ENCODE data around the gene CCNC.
"Not testable (repeated sequence)": the region's sequence is repeated elsewhere in the genome, so short reads cannot be mapped to it uniquely, and the experiment has no call there.

Gene CCNC

GRCh38 chr6:99602520-99603420 lies 34.3 kb upstream of the CCNC start:
- DNase-seq, result no peak

DNA sequence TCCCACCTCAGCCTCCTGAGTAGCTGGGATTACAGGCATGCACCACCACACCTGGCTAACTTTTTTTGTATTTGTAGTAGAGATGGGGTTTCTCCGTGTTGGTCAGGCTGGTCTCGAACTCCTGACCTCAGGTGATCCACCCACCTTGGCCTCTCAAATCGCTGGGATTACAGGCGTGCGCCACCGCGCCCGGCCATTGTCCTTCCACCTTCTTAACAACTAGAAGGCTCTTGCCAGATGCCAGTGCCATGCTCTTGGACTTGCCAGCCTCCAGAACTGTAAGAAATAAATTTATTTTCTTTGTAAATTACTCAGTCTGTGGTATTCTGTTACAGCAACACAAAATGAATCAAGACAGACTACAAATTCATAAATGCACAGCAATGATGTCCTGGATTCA lies 26.2 kb upstream of the CCNC start:
- not testable (repeated sequence) for DNase-seq

GRCh38 chr6:99592900-99593299 lies 24.4 kb upstream of the CCNC start:
- DNase-seq, result no peak

DNA sequence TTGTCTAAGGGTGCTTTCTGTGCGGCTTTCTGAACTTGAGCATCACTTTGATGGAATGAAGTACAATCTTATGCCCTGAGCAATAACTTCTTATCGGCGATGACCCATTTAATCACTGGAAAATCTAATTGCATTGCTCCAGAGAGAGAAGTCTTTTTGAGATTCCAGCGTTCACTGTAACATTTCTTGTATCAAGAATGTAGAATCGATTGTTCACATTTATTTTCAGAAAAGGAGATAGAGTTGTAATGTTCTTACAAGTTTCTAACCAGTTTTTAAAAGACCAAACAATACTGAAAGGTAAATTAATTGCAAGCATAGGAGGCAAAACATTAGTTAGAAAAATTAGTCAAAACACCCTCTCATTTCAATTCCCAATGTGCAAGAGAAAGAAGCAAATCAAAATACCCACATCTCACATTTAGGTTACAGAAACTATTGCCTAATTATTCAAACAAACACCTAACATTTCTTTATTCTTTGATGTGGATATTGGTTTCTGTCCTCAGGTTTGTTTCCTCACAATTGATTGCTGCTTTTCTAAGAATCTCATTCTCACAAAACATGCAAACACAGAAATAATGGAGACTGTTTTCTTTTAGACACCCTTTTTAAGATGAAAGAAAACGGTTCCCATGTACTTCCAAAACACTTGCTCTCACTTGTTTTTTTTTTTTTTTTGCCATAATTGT lies 23.4 kb upstream of the CCNC start:
- no peak for DNase-seq

DNA sequence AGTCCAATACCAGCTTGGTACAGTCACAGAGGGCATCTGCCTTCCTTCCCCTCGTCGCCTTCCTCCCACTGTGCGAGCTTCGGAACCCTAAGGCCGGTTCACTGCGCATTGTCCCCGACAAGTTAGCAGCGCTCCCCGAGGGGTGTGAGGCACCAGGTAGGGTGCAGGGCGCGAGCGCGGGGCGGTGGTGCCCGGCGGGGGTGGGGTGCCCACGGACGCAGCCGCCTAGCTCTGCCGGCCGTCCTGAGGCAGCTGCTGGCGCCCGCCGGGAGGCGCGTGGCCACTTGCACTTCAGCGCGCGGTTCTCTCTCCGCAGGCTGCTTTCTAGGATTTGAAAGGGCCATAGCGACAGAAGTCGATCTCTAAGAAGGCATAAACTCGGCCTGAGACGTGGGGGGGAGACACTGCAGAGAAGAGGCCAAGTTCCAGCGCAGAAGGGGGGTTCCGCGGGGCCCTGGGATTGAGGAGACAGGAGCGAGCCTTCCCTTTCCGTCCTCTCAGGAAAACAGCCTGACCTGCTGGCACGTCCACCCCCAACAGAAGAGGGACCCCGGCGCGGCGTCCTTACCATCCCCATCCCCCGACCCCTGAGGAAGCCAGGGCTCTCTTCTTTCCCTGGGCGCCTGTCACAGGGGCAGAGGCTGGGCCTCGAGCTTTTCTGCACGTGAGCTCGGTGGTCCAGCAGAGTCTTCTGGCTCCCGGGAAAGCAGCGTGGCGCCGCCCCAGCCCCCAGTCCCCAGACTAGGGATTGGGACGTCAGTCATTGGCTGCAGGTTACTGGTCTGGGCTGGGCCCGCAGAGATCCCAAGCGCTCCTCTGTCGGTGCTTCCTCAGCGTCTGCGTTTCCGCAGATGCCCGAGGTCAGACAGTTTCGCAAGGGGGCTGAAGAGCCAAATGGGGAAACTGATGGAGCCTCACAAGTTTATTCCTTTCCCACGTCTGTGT lies 22.5 kb upstream of the CCNC start:
- DNase-seq, result no peak

- DNase-seq, result no peak
These were observed 21.5 kb upstream of the CCNC start for GRCh38 chr6:99589907-99590493.

GRCh38 chr6:99589290-99589672 lies 20.8 kb upstream of the CCNC start:
- no peak for DNase-seq

GRCh38 chr6:99588618-99589289 lies 20.3 kb upstream of the CCNC start:
- DNase-seq, result peak; percentile 63 to 64

- no peak for DNase-seq
These were observed 19.3 kb upstream of the CCNC start for GRCh38 chr6:99587792-99588191.

DNA sequence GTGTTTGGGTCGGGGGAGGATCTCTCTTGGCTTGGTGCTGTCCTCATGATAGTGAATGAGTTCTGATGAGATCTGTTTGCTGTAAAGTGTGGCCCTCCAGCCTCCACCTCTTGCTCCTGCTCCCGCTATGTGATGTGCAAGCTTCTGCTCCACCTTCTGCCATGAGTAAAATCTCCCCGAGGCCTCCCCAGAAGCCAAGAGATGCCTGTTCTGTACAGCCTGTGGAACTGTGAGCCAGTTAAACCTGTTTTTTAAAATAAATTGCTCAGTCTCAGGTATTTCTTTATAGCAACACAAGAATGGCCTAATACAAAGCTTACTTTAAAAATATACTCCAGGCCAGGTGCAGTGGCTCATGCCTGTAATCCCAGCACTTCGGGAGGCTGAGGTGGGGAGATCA lies 11.3 kb upstream of the CCNC start:
- no peak for DNase-seq

DNA sequence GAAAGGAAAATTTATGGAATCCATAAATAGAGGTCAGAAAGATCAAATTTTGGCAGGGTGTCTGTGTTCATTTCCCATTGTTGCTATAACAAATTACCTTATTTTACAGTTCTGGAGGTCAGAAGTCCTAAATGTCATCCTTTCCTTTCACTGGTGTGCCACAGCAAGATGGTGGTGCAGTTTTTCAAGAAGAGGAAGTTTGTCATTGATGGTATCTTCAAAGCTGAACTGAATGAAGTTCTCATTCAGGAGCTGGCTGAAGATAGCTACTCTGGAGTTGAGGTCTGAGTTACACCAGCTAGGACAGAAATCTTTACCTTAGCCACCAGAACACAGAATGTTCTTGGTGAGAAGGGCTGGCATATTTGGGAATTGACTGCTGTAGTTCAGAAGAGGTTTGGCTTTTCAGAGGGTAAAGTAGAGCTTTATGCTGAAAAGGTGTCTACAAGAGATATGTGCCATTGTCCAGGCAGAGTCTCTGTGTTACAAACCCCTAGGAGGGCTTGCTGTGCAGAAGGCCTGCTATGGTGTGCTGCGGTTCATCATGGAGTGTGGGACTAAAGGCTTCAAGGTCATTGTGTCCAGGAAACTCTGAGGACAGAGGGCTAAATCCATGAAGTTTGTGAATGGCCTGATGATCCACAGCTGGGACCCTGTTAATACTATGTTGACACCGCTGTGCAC lies 7.2 kb upstream of the CCNC start:
- no peak for DNase-seq

DNA sequence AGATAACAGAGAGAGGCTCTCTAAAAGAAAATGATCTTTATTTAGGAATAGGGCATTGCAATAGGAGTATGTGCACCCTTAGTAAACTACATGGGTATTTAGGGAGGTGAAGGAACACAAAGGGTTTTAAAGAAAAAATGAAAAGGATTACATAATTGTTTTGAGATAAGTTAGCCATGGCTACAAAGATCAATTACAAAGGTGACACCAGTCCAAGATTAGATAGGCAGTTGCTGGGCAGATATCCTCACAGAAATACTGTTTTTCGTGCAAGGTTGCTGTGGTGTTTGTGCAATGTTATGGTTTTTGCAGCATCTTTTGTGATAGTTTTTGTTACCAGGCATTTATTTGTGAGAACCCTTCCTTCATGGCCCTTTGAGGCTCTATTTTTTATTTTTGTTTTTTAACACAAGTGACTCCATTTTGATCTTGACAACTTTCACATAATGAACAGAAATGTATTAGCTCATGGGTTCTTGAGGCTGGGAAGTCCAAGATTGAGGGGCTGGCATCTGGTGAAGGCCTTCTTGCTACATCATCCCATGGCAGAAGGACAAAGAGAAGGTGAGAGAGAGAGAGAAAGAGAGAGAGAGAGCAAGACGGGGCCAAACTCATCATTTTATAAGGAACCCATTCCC lies 5.6 kb upstream of the CCNC start:
- no peak for DNase-seq

GRCh38 chr6:99563056-99563723 lies 5.3 kb downstream of the CCNC start:
- no peak for DNase-seq

GRCh38 chr6:99560668-99561067 lies 7.8 kb downstream of the CCNC start:
- no peak for DNase-seq

GRCh38 chr6:99559057-99559456 lies 9.4 kb downstream of the CCNC start:
- DNase-seq, result no peak

DNA sequence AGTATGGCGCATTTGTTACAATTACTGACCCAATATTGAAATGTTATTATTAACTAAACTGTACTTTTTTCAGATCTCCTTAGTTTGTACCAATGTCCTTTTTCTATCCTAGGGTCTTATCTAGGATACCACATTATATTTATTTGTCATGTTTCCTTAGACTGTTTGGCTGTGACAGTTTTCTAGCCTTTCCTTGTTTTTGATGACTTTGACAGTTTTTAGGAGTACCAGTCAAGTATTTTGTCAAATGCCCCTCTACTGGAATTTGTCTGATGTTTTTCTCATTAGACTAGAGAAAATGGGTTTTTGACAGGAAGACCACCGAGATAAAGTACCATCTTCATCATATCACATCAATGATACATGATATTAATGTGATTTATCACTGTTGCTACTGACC lies 14.6 kb downstream of the CCNC start:
- DNase-seq, result no peak

GRCh38 chr6:99550046-99550748 lies 18.3 kb downstream of the CCNC start:
- no peak for DNase-seq

DNA sequence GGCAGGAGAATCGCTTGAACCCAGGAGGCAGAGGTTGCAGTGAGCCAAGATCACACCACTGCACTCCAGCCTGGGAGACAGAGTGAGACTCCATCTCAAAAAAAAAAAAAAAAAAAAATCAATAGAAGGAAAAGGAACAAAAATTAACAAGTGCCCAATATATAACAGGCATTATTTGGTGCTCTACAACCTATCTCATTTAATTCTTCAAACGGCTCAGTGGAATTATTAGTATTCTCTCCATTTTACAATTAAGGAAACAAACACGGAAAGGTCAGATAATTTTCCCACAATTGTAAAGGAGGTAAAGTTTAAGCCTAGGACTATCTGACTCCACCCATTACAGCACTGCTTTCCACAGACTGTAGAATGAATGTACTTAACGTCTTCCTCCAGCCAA lies 19.8 kb downstream of the CCNC start:
- DNase-seq, result no peak

DNA sequence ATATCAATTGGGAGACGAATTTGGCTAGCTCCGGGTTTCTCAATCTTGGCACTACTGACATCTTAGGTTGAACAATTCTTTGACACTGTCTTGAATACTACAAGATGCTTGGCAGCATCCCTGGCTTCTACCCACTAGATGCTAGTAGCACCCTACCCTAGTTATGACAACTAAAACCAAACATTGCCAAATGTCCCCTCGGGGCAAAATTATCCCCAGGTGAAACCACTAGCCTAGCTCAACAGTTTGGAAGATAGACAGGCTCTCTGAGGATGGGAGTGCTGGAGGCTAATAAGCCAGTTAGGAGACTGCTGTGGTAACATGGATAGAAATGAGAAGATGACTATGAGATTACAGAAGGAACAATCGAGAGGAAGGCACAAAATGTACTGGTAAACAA lies 20.9 kb downstream of the CCNC start:
- no peak for DNase-seq

- DNase-seq, result no peak
These were observed 23.0 kb downstream of the CCNC start for GRCh38 chr6:99545442-99545841.

Data from CD4-positive, alpha-beta T cell treated with Interferon alpha-2 for 1 hour (primary cell).